K562 (cell line): ENCODE measurements around the gene XRCC3. TPM values are rescaled to one million over a fixed set of nuclear protein-coding genes. Genes with fewer than 3 reads are reported as not detected.

Source experiments
- ATAC-seq: fragments of 200-7000 bp; cut with Tn5 transposase; 3 replicates; pipeline ENCODE4 v1.9.1; 2020; ENCODE audit warnings: moderate library complexity
- BruUV-seq: library from RNA; stranded (reverse); fragments of 400-500 nt; replicated peaks from 2 replicates; lab custom pipeline; 2021; lab: Mats Ljungman, UMichigan
- CTCF ChIA-PET: fragments of 300-600 bp; formaldehyde crosslinking; extraction: SDS; loops from one replicate; lab custom pipeline; 2021; ENCODE audit warnings: low intra/inter-chr PET ratio; lab: Yijun Ruan, JAX
- POLR2A ChIA-PET: fragments of 300-600, 350-650 bp; sonication (Branson Sonifier 250); formaldehyde crosslinking; extraction: SDS; loops from one replicate; lab custom pipeline; 2021; ENCODE audit warnings: antibody characterized with exemption, inconsistent platforms; lab: Yijun Ruan, JAX
- DNase-seq, 4 experiments: peaks; one replicate each; pipeline versions ENCODE4 v3.0.0 to v3.0.0-alpha.2; 2011 to 2018; ENCODE audit warnings: low spot score in 3 of 4, mixed read lengths in 3 of 4; ENCODE audit errors: extremely low read depth in 1 of 4
- FAIRE-seq: peaks from 2 replicates; lab custom pipeline; 2011; peaks lifted over from hg19 to GRCh38; lab: Jason Lieb, UNC
- H2AFZ ChIP-seq: 2 replicates; pipeline ENCODE4 v1.6.0; 2011; ENCODE audit warnings: low read depth, low read length, control low read depth, inconsistent platforms
- H3K27ac ChIP-seq: fragments of 200-600 bp; 3 replicates; pipeline ENCODE4 v1.8.0; 2011; ENCODE audit warnings: low read depth, mild to moderate bottlenecking, control low read depth, inconsistent platforms, low read length, moderate library complexity, mixed read lengths; ENCODE audit errors: extremely low read depth
- H3K27me3 ChIP-seq, 2 experiments: fragments of 300-600 bp in 1 of 2; 2 replicates in 1 of 2; 3 replicates in 1 of 2; pipeline versions ENCODE4 v1.6.0 to v1.8.0; 2011; ENCODE audit warnings: inconsistent platforms in 2 of 2, low read length in 2 of 2, mild to moderate bottlenecking in 1 of 2, mixed read lengths in 1 of 2, moderate library complexity in 1 of 2; ENCODE audit not compliant: control insufficient read depth in 2 of 2, insufficient read depth in 2 of 2
- H3K36me3 ChIP-seq: fragments of 300-600 bp; 3 replicates; pipeline ENCODE4 v1.8.0; 2011; ENCODE audit warnings: mild to moderate bottlenecking, low read length, inconsistent platforms; ENCODE audit not compliant: control insufficient read depth, insufficient read depth
- H3K4me1 ChIP-seq, 2 experiments: fragments of 200-600 bp in 1 of 2; replicated peaks in 1 of 2; 2 replicates in 1 of 2; 3 replicates in 1 of 2; pipeline versions ENCODE4 v1.5.1 to v1.8.0; 2011; ENCODE audit warnings: inconsistent platforms in 2 of 2, low read length in 2 of 2, mild to moderate bottlenecking in 1 of 2, mixed read lengths in 1 of 2, moderate library complexity in 1 of 2; ENCODE audit not compliant: control insufficient read depth in 2 of 2, insufficient read depth in 2 of 2
- H3K4me2 ChIP-seq: 2 replicates; pipeline ENCODE4 v1.6.1; 2011; ENCODE audit warnings: low read length, control low read depth, inconsistent platforms, mixed read lengths; ENCODE audit not compliant: insufficient read depth
- H3K4me3 ChIP-seq: fragments of 200-600 bp; sonication (generic), shearing (Covaris generic); 2 replicates; pipeline ENCODE4 v1.5.1; 2016; ENCODE audit warnings: control low read depth, inconsistent platforms
- H3K79me2 ChIP-seq: fragments of 200-600 bp; 3 replicates; pipeline ENCODE4 v1.8.0; 2011; ENCODE audit warnings: low read length, inconsistent platforms; ENCODE audit not compliant: control insufficient read depth, insufficient read depth
- H3K9ac ChIP-seq, 2 experiments: 2 replicates each; pipeline versions ENCODE4 v1.6.0 to v1.6.1; 2011; ENCODE audit warnings: low read depth in 2 of 2, low read length in 2 of 2, control low read depth in 1 of 2, inconsistent platforms in 1 of 2, mild to moderate bottlenecking in 1 of 2, mixed read lengths in 1 of 2; ENCODE audit not compliant: insufficient read depth in 1 of 2
- H3K9me1 ChIP-seq: one replicate; pipeline ENCODE4 v1.6.0; 2011; ENCODE audit warnings: inconsistent platforms, mild to moderate bottlenecking, low read length, moderate library complexity; ENCODE audit not compliant: control insufficient read depth, insufficient read depth
- H3K9me3 ChIP-seq: replicated peaks from 2 replicates; pipeline ENCODE4 v1.5.1; 2011; ENCODE audit warnings: low read depth, low read length, inconsistent platforms; ENCODE audit not compliant: control insufficient read depth, insufficient read depth
- H4K20me1 ChIP-seq: replicated peaks from 2 replicates; pipeline ENCODE4 v1.6.1; 2011; ENCODE audit warnings: low read length, inconsistent platforms, mixed read lengths; ENCODE audit not compliant: control insufficient read depth, insufficient read depth
- BMI1 ChIP-seq: fragments of 150-350 bp; IDR thresholded peaks from 2 replicates; pipeline ENCODE4 v1.6.1; 2014; ENCODE audit warnings: low read length
- FOXA1 ChIP-seq: fragments of 450-650 bp; IDR thresholded peaks from 2 replicates; pipeline ENCODE4 v1.6.1; 2016; ENCODE audit warnings: mild to moderate bottlenecking, borderline replicate concordance
- FOXK1 ChIP-seq: sonication (generic); formaldehyde crosslinking; IDR thresholded peaks from 2 replicates; pipeline ENCODE4 v1.8.0; 2022; ENCODE audit warnings: missing genetic modification reagents, mild to moderate bottlenecking, borderline replicate concordance
- MYNN ChIP-seq, 2 experiments: sonication (generic); formaldehyde crosslinking in 1 of 2; IDR thresholded peaks; 2 replicates each; pipeline versions ENCODE4 v1.5.0 to v1.6.1; 2016 to 2020; ENCODE audit warnings: antibody characterized with exemption in 1 of 2, missing genetic modification reagents in 1 of 2
- RBBP5 ChIP-seq: fragments of 200-600 bp; sonication (generic); IDR thresholded peaks from 2 replicates; pipeline ENCODE4 v1.6.1; 2012; ENCODE audit warnings: borderline replicate concordance, mild to moderate bottlenecking, low read length, control low read depth, inconsistent platforms; ENCODE audit not compliant: insufficient read depth, poor library complexity, severe bottlenecking
- SREBF2 ChIP-seq: sonication (generic); formaldehyde crosslinking; IDR thresholded peaks from 2 replicates; pipeline ENCODE4 v1.4.0; 2020; ENCODE audit warnings: mild to moderate bottlenecking, missing genetic modification reagents
- THRAP3 ChIP-seq: fragments of 450-650 bp; IDR thresholded peaks from 2 replicates; pipeline ENCODE4 v1.6.1; 2016; ENCODE audit warnings: mild to moderate bottlenecking, inconsistent platforms, borderline replicate concordance
- YBX1 ChIP-seq: fragments of 450-650 bp; IDR thresholded peaks from 2 replicates; pipeline ENCODE4 v1.7.1; 2016; ENCODE audit warnings: mild to moderate bottlenecking
- ZNF696 ChIP-seq: fragments of 250-450 bp; sonication (Bioruptor Pico); conservative IDR thresholded peaks from 2 replicates; pipeline ENCODE4 v1.4.0; 2020; ENCODE audit warnings: mild to moderate bottlenecking, moderate library complexity
- WGBS: fragments of 100-300 bp; shearing (Covaris generic); methylation state at CpG from one replicate; pipeline ENCODE4 v1.1.6; 2016; ENCODE audit warnings: low coverage, mixed read lengths; ENCODE audit not compliant: insufficient coverage; ENCODE audit errors: missing lambda C conversion rate; 5-methylcytosine and 5-hydroxymethylcytosine counted together
- in situ Hi-C: fragments of 300-500 bp; cut with MboI; formaldehyde crosslinking; loops from 4 replicates; pipeline ENCODE4 v1.15.0; 2018; ENCODE audit warnings: inconsistent platforms, mixed read lengths
- intact Hi-C: fragments of 100-400 bp; cut with micrococcal nuclease; formaldehyde crosslinking; loops from 2 replicates; pipeline ENCODE4 v1.14.2; 2022
- polyA plus RNA-seq, 8 experiments: library from polyadenylated mRNA; depleted of rRNA in 4 of 8; stranded (reverse) in 5 of 8; unstranded in 3 of 8; fragments of >200 nt; fragmentation: Nextera tagmentation in 2 of 8; fragmentation: Illumina TruSeq in 1 of 8; extraction: Ambion mirVana in 2 of 8; extraction: Trizol in 1 of 8; gene quantifications; 2 replicates each; pipeline versions ENCODE4 v1.2.1 to v1.2.3, GENCODE V29; 2011 to 2014; ENCODE audit warnings: inconsistent platforms in 1 of 8, missing spikeins in 1 of 8
- total RNA-seq, 7 experiments: library from RNA; depleted of rRNA in 6 of 7; stranded (reverse); fragments of >200 nt in 6 of 7; fragmentation: Illumina TruSeq in 2 of 7; extraction: Trizol in 2 of 7; gene quantifications; 2 replicates each; pipeline versions ENCODE4 v1.2.1 to v1.2.3, GENCODE V29; 2011 to 2021; ENCODE audit warnings: low replicate concordance in 1 of 7
- TF ChIP-seq, protein P1 (sequence below): sonication (generic); formaldehyde crosslinking; IDR thresholded peaks from 2 replicates; pipeline ENCODE4 v1.8.0; 2022; ENCODE audit warnings: missing genetic modification reagents, mild to moderate bottlenecking, borderline replicate concordance
- TF ChIP-seq, protein P2 (sequence below): IDR thresholded peaks from 3 replicates; pipeline ENCODE4 v1.6.1; 2011; ENCODE audit warnings: borderline replicate concordance, mild to moderate bottlenecking, moderate library complexity; ENCODE audit not compliant: insufficient read length; ENCODE audit errors: extremely low read depth

Gene XRCC3
- total and polyA plus RNA-seq, 9 of the 15 experiments (the other 6 are each of a cell fraction or from before 2014, with no cell fraction given), result 0.34 to 59.3 (median 30.3) TPM

DNA sequence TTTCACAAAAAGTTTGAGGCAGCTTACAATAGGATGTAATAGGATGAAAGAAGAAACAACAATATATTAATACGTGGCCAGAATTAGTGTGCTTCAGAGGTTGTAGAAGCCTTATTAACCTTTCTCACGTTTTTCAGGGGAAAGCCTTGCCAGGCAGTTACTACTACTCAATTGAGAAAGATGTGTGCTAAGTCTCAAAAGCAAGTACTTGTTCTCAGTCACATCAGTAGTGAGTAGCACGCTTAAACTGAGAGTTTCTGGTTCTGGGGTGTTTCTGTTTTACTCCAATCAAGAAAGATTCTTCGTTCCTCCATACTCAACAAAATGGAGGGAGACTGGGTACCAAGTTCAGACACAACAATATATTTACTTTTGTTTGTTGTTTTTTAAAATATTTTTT is 47.6 kb downstream of the XRCC3 start (continued):
- TF ChIP-seq, protein P1, sequence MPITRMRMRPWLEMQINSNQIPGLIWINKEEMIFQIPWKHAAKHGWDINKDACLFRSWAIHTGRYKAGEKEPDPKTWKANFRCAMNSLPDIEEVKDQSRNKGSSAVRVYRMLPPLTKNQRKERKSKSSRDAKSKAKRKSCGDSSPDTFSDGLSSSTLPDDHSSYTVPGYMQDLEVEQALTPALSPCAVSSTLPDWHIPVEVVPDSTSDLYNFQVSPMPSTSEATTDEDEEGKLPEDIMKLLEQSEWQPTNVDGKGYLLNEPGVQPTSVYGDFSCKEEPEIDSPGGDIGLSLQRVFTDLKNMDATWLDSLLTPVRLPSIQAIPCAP (CRISPR knock-in tag), result no peak
- TF ChIP-seq FOXA1 (no peak), ZNF696 (CRISPR knock-in tag) (no peak)

DNA sequence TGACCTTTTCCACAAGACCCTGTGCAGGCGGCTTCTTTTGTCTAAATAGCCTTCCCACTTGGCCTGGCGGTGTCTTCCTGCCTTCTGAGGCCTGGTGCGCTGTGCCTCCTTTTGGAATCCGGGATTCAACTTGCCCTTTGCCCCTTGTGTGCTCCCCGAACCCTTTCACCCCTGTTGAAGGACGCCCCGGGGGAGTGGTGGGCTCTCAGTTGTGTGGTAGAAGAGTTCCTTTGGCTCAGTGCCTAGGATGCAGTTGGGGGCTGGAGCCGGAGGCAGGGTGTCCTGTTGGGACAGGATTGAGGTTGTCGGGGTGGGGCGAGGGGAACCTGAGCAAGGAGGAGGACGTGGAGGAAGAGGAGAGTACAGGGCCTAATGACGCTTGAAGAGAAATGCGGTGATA is 51.7 kb downstream of the XRCC3 start:
- H3K9ac ChIP-seq, result no peak overlapping the region
- CTCF ChIA-PET, result no interaction called here
- in situ Hi-C loops (no loop called here), intact Hi-C loops (no loop called here)
- ATAC-seq (no peak), DNase-seq (no peak), FAIRE-seq (no peak)
- H3K79me2 ChIP-seq, result no peaks in the 10 kb centered on the region
- peaks cover 57% of the 10 kb centered on the region for H3K36me3 ChIP-seq
- H3K4me3 ChIP-seq, result no peak overlapping the region
- H4K20me1 ChIP-seq, result no peaks in the 10 kb centered on the region
- no peaks in the 10 kb centered on the region for H3K4me1 ChIP-seq
- no peak overlapping the region for H3K4me2 ChIP-seq
- POLR2A ChIA-PET, result no interaction called here
- no peak overlapping the region for H3K27ac ChIP-seq
- no TSS peak for BruUV-seq
- H2AFZ ChIP-seq, result no peak overlapping the region
- no peaks in the 10 kb centered on the region for H3K9me3 ChIP-seq
- H3K9me1 ChIP-seq, result no peaks in the 10 kb centered on the region
- WGBS, result 94% methylated on average over 5 of the region's 13 CpGs
- H3K27me3 ChIP-seq, result no peaks in the 10 kb centered on the region
- TF ChIP-seq, protein P2, sequence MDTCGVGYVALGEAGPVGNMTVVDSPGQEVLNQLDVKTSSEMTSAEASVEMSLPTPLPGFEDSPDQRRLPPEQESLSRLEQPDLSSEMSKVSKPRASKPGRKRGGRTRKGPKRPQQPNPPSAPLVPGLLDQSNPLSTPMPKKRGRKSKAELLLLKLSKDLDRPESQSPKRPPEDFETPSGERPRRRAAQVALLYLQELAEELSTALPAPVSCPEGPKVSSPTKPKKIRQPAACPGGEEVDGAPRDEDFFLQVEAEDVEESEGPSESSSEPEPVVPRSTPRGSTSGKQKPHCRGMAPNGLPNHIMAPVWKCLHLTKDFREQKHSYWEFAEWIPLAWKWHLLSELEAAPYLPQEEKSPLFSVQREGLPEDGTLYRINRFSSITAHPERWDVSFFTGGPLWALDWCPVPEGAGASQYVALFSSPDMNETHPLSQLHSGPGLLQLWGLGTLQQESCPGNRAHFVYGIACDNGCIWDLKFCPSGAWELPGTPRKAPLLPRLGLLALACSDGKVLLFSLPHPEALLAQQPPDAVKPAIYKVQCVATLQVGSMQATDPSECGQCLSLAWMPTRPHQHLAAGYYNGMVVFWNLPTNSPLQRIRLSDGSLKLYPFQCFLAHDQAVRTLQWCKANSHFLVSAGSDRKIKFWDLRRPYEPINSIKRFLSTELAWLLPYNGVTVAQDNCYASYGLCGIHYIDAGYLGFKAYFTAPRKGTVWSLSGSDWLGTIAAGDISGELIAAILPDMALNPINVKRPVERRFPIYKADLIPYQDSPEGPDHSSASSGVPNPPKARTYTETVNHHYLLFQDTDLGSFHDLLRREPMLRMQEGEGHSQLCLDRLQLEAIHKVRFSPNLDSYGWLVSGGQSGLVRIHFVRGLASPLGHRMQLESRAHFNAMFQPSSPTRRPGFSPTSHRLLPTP, result no peak
- TF ChIP-seq FOXK1 (CRISPR knock-in tag) (no peak), RBBP5 (no peak), BMI1 (no peak), SREBF2 (CRISPR knock-in tag) (no peak), MYNN (IDR thresholded peaks at IDR 0.05) (no peak), MYNN (CRISPR knock-in tag; IDR thresholded peaks at IDR 0.05) (no peak), YBX1 (no peak), THRAP3 (no peak)
